Dedifferentiated amniotic fluid mesenchymal stem cell (primary cell): ENCODE data around the gene PPM1K.

ENCODE experiments used
- DNase-seq: peaks from one replicate; pipeline ENCODE4 v3.0.0-alpha.2; 2016; ENCODE audit errors: extremely low spot score

The PPM1K gene

DNA sequence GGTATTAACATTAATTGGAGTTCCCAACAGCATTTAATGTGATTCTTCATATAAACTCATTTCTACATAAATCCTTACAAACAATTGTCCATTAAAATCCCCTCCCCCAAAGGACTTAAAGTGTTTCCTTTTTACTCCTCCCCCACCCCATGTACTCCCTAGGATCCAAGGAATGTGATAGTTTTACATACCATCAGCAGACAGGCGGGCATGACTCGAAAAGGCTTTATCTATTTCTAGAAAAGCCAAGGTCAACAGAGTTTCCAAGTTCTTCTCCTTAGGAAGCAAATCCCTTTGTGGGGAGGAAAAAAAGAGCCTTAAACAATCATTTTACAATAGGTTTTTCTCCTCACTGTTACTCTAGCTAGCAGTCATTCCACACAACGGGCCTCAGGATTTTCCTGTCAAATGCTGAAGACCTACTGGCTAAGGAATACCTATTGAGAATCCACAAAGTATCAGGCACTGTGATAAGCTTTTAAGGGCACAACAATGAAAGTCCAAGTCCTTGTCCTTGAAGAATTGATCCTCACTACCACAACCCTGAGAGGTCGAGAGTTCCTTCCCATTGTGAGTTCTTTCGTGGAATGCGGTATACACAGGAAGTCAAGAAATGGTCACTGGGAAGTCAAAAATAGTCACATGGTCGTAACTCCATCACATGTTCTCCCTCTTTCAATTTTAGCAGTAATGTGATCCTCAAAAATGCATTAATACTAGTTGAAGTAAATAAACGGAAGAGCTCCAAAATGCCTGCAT, 7.2 kb downstream of the PPM1K start:
- no peak for DNase-seq

DNA sequence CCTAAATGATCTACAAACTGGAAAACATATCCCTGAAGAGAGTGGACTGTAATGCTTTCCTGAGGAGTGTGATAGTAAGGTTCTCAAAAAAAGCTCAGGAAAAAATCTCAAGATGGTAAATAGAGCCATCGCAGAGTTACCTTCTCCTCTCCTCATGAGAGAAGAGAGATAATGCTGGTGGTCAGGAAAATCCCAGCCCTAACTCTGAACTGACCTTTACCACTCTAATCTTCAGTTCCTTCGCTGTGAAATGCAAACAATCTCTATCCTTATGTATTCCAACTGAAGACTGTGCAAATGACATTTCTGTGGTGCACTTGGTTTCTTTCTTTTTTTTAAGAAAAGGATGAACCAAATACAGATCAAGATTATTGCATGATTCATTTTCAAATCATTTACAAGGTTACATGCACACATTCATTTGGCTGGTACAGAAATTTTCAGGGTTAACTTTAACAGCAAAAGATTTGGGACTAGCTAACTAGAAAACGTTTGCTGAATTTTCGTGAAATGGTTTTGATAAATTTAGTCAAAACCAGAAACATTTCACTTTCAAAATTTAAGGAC, 8.3 kb downstream of the PPM1K start:
- DNase-seq, result no peak

DNA sequence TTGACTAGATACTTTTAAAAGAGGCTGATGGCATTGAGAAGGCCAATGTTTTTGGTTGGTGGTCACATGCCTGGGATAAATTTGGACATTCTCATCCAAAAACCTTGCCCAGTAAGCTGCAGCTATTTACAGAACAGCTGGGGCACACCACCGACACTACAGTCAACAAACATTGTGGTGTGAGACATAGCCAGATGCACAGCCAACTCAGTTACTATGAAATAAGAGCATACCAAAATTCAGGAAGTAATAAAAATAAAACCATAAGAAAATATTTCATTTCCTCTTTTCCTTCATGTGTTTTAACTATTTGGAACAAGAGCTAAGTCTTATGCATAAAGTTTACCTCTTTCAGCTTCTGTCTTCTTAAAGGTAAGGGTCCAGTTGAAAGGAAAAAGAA, 8.8 kb downstream of the PPM1K start:
- DNase-seq, result no peak

DNA sequence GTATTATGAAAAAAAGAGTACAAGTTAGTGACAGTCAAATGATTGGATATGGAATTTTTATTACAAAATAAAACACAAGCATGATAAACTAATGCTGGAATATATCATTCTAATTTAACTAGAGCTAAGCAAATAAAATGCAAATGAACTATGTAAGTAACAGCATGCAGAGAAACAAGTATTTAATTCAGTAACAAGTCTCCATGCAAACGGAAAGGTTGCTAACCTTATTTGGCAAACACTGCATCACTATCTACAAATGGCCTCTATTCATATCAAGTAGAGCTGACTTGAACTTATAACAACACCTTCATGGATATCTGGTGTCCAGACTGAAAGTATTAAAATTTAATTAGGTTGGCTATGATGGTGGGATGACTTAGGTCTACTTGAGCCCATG, 15.4 kb downstream of the PPM1K start:
- DNase-seq, result no peak

DNA sequence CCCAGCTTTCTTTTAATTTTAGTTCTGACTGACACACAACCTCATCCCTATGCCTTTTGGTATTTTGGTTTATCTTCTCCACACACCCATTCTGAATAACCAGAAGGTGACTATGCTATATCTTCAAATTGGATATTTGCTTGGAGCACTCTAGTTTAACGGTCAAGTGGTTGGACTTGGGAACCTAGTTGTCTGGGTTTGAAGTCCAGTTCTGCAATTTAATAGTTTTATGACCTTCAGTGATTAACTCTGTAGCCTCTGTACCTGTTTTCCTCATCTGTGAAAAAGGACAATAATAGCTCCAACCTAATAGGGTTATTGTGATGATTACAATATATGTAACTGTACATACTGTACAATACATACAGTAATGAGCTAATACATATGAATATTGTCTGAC, 20.0 kb downstream of the PPM1K start:
- DNase-seq, result no peak

DNA sequence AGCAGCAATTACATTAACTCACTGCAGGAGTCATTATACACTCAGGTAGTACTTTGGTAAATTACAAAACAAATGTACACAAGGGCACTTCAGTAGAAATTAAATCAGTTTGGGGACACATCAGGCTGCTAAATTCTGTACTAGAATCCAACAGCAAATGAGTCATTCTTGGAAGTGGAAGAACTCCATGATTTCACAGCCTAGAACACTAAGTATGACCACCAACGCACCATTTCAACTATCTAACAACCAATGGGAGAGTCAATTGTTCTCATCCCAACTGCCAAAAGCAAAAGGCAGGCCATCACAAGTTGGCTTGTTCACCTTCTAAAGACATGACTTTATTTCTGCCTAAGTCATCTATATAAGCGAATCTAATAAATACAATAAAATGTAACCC, 26.6 kb downstream of the PPM1K start:
- no peak for DNase-seq

DNA sequence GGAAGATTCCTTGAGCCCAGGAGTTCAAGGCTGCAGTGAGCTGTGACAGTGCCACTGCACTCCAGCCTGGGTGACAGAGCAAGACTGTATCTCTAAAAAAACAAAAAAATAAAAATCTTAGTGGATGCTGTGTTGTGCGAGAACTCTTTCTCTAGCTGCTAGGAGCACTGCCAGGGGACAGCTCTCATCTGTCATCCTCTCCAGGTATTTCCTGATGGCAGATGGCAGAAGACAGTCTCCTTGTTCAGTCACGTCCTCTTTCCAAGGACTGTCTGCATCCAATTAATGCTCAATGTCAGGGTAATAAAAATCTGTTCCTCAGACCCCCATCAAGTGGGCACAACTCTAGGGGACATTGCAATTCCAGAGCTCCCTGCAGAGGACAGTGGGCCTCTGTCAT, 29.2 kb downstream of the PPM1K start:
- DNase-seq, result no peak

DNA sequence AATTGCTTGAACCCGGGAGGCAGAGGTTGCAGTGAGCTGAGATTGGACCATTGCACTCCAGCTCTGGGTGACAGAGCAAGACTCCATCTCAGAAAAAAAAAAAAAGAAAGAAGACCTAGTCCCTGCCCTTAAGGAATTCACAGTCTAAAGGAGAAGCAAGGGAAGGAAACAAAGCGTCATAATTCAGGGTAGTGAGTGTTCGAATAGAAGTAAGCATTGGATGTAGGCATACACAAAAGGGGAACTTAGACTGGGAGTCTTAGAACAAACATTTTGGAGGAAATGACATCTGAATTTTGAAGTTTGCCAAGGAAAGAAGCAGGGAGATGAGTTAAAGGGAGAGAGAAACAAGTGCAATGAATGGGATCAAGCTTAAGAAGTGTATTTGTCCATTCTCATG, 32.4 kb downstream of the PPM1K start:
- DNase-seq, result no peak

DNA sequence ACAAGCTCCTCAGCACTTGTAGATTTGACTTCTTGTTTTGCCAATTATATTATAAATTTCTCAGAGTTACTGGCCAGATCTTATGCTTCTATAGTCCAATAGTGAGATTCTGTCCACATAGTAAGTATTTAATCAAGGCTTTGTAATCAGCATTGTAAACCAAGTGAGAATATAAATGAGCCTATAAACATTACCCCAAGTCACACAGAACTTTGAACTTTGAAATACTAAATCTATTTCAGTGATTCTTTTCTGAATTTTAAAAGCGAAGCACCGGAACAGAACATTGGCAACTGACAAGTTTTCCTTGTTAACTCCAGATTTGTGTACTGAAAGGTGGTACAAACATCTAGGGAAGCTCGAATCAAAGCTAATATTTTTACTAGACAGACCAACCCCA, 37.2 kb downstream of the PPM1K start:
- no peak for DNase-seq

DNA sequence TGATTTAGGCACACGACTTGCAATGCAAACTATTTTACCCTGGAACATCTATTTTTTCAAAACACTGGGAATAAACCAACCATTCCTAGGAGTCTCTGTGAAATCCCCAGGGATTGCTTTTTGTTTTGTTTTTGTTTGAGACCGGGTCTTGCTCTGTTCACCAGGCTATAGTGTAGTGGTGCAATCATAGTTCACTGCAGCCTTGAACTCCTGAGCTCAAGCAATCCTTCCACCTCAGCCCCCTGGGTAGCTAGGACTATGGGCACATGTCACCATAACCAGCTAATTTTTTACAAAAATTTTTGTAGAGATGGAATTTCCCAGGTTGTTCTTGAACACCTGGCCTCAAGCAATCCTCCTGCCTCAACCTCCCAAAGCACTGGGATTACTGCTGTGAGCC, 37.8 kb downstream of the PPM1K start:
- DNase-seq, result no peak

DNA sequence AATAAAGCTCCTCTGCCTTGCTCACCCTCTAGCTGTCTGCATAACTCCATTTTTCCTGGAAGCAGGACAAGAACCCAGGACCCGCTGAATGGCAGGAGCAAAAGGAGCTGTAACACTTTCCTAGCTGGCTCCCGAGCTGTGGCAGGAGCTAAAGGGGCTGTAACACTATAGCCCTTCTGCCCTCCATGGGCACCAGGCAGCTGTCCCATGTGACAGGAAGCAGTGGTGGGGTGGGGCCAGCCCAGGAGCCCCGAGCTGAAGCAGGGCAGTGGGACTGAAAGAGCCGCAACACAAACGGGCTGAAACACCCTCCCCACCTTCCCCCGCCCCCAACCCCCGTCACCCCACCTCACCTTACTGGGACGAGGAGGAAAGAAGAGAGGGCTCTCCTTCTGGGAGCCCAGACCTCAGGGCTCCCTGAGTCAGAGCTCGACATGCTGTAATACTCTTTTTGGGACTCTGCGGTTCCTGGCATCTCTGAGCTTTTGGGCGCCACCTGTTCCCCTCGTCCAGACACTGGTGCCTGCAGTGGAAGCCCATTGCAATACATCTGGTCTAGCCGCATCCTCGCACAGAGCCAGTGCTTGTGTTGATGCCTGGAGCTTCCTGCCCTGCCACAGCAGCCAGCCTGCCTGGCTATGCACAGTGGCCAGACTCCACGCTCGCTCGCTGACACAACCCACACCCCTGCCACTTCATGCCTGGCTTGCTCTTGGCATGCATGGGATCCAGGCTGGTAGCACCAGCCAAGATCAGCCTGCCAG, 39.4 kb downstream of the PPM1K start:
- no peak for DNase-seq

DNA sequence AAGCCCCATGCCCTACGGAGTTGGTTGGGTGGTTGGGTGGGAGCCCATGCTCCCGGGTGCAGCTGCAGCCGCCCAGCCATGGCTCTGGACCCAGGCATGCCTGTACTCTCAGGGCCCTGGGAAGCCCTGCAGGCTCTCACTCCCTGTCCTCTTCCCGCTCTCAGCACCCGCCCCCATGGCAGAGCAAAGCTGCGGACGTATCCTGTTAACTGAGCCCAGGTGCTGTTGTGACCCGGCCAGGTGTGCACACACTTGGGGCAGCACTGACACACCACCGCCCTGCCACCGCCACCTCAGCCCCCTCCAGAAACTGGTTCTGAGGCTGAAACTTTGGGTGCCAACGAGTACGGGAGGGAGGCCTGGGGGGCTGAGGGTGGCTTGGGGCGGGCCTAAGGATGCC, 40.3 kb downstream of the PPM1K start:
- DNase-seq, result no peak

DNA sequence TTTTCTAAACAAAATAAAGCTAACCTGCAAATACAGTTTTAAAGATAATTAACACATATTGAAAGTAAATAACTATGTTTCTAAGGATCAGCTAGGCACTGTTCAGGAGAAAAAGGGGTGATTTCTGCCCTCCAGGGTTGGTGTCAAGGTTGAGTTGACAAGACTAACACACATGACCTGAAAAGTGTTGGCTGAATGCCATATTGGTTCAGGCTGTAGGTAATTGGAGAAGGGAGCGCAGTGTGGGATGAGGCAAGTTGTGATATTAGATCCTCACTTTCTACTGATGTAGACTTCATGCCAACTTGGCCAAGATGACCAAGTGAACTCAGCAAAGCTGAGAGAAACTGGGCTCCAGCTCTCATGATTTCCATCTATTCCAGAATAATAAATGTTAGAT, 42.2 kb downstream of the PPM1K start:
- DNase-seq, result no peak

DNA sequence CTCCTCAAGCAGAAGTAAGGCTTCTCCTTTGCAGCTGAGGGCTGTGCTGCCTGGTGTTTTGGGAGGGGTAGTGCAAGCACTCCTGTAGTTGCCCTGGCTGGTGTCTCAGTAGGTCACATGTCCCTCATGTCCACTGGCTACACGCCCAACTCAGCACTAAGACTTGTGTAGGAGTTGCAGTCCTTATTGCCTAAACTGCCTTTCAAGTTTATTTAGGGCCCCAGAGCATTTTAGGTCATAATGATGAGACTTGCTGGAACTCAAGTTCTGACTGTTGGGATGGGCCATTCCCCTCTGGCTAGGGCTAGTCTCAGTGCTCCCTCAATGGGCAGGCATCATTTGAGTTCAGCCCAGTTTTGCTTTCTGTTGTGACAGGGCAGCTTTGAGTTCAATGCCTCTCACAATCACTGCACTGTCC, 44.1 kb downstream of the PPM1K start:
- DNase-seq, result no peak

DNA sequence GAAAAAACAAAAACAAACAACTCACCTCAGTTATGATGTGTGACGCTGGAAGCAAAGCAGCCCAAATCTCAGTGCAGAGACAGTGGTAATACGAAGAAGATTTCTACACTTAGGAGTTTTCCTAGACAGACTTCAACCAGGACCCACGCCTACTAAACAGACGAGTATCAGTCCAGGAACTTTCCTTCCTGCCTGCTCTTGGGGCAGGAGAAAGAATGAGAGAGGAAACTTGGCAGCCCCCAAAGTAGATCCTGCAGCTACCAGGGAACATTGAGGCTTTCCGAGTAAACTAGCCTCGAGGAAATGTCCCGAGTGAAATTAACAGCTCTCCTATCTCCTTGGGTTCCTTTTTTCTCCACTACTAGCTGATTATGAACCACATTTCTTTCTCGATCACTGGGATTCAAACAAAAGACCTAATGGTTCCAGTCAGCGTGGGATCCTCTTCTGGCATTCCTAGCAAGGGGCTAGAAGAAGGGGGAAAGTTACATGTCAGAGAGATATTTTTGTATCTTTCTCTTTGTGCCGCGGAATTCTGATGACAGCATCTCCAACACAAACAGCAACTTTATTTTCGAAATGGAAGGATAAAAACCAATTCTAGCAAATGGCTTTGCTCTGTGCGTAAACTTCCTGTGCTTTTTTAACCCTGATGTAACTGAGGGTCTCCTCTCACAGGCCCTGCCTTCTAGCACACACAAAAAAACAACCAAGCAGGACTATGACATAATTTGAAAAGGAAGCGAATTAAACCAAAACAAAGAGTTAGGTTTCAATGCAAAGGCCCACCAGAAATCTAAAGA, 53.2 kb downstream of the PPM1K start:
- no peak for DNase-seq

DNA sequence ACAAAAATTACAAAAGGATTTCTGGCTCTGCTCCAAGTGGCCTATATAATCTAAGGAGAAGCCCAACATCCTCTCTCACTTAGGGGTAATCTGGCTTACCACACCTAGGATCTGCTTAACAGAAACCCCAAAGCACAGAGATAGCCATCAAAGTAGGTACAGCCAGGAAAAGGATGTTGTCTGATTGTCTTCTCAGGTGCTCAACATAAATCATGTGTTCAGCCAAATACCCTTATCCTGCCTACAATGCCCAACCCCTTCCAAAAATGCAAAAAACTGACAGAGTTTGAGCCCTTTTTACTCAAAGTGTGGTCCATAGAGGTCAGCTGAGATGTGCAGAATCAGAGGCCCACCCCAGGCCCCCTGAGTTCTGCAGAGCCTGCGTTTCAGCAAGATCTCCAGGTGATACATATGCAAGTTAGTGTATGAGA, 53.9 kb downstream of the PPM1K start:
- no peak for DNase-seq

DNA sequence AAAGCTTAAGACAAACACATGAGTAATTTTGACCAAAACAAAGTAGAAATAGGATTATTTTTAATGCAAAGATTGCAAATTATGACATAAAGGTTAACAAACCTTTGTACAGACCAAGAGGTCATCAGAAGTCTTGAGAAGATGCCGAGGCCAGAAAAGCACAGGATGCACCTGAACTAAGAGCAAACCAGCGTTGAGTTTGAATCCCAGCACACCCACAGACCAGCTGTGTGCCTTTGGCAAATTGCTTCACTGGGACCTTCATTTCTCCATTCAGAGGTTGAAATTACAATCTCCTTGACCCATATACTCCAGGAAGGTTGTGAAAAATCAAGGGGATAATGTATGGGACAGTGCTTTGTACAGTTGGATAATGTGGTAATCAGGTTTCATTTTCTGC, 56.6 kb downstream of the PPM1K start:
- no peak for DNase-seq

DNA sequence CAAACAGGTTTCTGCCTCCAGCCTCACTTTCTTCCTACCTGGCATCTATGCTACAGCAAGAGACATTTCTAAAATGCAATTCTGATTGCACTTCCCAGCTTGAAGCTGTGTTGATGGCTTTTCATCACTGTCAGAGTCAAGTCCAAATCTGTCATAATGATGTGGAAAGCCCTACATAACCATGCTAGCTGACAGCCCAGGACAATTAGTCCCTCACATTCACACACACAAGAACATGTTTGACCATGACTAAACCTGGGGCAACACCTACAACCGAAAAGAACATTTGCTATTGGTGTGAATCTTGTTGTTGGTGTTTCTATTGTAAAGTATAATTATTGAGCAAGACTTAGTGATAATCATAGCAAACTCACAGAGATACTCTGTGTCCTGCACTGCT, 58.2 kb downstream of the PPM1K start:
- no peak for DNase-seq

DNA sequence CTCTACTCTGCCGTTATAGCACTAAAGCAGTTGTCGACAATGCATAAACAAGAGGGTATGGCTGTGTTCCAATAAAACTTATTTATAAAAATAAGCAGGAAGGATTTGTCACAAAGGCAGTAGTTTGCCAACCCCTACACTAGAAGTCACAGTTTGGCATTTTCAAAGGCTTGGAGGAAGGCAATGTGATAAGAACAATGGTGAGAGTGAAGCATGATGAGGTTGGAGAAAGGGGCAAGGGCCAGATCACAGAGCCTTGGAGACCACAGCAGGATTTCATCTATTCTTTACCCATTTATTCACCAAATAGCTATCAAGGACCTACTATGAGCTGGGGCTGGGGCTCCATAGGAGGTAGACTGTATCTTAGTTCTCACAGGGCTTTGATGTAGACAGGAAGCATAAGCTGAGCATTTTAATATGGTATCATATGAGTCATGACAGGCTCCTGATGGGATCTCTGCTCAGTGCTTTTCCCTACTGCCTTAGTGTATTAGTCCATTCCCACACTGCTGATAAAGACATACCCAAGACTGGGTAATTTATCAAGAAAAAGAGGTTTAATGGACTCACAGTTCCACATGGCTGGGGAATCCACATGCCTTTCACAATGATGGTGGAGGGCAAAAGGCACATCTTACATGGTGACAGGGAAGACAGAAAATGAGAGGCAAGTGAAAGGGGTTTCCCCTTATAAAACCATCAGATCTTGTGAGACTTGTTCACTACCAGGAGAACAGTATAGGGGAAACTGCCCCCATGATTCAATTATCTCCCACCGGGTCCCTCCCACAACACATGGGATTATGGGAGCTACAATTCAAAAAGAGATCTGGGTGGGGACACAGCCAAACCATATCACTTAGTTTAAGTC, 58.9 kb downstream of the PPM1K start:
- DNase-seq, result no peak

DNA sequence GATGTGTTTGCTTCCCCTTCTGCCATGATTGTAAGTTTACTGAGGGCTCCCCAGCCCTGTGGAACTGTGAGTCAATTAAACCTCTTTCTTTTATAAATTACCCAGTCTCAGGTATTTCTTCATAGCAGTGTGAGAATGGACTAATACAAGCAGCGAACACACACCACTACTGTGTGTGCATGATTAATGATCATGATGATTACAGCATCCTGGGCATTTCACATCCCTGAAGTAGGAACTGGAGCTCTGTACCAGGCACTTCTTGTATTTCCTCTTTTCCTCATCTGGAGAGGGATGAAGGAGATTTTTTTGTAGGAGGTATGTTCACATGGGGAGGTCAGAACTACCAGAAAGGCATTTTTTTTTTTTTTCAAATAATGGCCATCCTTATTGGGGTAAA, 60.8 kb downstream of the PPM1K start:
- no peak for DNase-seq

DNA sequence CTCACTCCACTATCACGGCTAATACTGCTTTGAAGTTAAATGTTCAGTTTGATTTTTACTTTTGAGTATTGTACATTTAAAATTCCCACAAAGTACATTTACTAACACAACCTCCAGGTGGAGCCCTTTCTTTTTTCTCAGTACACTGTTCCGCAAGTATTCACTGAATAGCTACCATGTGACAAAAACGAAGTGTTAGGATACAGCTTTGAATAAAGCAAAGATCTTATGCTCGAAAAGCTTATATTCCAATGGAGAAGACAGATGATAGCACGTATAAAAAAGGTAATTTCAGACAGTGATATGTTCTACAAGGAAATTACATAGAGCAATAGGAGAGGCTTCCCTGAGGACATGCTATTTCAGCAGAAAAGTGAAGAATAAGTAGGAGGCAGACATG, 65.3 kb downstream of the PPM1K start:
- DNase-seq, result peak; percentile 66
